CD4-positive, alpha-beta T cell treated with Interleukin-6 at 100 ng/mL for 8 hours (primary cell): ENCODE data around the gene FCN1.
"Not testable (repeated sequence)": the region's sequence is repeated elsewhere in the genome, so short reads cannot be mapped to it uniquely, and the experiment has no call there.

Experiments used
- DNase-seq: peaks from one replicate; pipeline ENCODE4 v3.0.0-alpha.2; 2020; ENCODE audit warnings: mixed read lengths, low spot score

The FCN1 gene

GRCh38 chr9:134871697-134872340 is 45.9 kb downstream of the FCN1 start:
- no peak for DNase-seq

DNA sequence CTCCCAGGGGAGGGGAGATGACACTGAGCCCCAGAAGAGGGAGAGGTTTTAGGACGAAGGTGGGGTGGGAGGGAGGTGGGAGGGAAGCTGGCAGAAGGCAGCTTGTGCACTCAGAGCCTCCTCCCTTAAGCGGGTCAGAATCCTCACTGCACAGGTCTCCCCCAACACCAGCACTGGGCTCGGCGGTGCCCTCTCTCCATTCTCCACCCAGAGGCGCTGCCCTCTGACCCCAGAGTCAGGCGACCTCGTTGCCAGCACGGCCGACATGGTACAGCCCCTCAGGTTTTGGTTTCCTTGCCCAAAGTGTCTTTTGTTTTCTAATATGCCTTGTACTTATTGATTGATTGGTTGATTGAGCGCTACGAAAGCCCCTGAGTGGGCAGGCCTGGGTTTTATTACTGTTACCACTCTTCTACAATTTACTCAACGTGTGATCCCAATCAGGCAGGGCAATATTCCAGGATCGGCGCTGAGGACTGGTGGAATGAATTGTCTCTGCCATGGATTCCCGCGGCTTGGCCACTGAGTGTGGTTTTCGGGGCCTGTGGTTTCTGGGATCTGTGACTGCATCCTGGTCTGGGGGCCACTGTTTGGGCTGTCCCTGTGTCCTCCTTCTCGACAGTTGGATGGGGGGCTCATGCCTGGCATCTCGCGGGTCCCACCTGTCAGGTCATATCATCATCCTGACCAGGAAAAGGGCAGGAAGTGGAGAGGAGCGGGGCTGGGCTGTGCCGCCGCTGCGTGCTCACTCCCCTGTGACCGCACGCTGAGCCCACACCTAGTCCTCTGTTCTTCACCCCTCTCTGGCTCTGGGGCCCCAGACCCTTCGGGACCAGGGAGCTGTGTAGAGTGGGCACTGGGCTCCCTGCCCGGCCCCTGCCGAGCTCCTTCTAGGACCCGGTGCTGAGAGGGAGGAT is 46.7 kb downstream of the FCN1 start:
- no peak for DNase-seq

DNA sequence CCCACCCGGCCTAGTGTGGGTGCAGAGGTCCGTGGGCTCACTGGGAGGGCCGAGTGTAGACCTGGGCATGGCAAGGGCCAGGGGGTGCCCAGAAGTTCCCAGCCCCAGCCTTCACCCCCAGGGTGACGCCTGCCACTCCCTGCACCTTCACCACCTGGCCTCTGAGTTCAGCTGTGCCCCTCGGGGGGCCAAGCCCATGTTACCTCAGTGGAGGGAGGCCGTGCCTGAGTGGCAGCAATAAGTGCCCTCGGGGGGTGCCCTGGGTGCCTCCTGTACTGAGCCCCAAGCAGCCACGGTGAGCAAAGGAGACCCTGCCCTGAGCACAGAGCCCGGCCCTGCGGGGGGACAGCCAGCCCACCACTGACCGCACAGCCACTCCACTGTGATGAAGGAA is 47.4 kb downstream of the FCN1 start:
- DNase-seq = no peak

DNA sequence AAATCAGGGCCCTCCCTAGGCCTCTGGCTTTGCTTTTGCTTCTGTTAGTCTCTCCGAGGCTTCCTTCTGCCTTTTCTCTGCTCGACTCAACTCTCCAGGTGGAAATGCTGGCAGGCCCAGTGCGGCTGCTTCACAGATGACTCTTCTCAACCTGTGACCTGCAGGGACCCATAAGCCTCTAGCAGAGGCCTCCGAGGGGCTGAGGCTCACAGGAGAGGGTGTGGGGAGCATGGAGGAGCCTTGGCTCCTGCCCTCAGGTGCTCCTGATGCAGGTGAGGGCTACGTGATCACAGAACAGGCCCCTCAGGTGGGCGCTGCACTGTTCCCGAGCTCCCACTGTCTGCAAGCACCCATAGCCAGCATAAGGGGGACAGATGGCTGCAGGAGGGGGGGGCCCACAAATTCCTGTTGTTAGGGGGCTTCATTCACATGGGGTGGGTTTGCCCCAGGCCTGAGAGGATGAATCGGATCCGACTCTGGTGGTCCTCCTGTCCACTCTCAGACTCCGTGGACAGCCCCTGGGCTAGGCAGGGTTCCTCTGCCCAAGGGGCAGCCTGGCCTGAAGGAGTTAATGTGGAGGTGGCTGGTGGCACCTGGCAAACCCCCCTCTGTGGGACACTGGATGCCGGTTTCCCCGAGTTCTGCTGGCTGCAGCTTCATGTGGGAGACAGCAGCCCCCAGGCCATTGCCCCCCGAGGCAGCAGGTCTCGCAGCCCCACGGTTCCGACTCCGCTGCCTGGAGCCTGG is 48.0 kb downstream of the FCN1 start:
- no peak for DNase-seq

DNA sequence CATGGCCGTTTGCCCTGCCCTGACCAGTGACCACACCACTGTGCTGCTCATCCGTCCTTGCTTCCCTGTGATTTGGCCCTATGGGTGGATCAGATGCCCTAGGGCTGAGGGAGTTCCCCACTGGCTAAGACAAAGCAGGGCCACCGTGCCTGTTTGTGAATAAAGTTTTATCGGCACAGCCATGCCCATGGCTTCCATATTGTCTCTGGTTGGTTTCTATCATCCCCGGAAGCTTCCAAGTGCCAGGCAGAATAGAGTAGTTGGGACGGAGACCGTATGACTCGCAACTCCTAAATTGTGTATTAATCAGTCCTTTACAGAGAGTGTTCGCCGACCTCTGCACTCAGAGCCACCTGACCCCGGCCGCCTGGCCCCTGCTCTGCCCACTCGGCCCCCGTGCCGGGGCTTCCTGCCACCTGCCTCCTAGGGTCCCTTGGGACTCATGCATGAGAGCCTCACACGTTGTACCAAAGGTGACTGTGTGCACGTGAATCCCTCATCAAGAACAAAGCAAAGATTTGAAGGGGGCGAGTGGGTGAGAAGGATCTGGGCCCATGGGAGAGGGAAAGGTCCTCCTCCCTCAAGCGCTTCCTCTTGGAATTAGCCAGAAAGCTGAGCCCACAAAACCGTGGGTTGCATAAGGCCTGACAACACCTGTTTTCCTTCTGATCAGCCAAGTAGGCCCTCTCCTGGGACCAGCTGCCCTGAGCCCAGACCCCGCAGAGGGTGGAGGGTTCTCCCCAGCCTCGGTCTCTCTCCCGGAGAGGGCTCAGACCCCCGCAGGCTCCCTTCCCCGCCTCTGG is 48.8 kb downstream of the FCN1 start:
- DNase-seq = no peak

DNA sequence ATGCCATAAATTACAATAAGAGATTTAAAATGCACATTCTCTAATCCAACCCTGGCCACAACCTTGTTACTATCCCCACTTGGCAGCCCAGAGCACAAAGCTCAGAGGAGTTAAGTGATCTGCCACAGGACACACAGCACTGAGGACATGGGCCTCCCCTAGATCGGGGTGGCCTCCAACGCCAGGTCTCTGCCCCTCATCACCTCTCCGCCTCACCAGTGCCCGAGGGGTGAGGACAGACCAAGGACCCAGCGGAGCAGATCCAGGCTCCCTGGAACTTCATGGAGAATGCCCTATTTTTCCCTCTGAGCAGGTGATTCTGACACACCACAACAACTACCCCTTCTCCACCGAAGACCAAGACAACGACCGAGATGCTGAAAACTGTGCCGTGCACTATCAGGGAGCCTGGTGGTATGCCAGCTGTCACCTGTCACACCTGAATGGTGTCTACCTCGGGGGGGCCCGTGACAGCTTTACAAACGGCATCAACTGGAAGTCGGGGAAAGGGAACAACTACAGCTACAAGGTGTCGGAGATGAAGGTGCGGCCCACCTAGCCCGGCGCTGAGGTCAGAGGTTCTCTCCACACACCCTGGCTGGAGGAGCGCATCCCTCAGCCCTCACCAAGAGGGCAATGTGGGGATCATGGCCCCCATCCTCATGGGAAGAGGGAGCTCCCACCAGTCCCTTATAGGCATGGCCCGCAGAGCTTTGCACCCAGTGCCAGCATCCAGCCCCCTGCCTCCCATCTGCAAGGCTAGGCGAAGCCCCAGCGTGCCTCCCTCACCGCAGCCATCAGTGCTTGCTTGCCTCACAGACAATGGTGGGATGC is 49.6 kb downstream of the FCN1 start:
- no peak for DNase-seq

DNA sequence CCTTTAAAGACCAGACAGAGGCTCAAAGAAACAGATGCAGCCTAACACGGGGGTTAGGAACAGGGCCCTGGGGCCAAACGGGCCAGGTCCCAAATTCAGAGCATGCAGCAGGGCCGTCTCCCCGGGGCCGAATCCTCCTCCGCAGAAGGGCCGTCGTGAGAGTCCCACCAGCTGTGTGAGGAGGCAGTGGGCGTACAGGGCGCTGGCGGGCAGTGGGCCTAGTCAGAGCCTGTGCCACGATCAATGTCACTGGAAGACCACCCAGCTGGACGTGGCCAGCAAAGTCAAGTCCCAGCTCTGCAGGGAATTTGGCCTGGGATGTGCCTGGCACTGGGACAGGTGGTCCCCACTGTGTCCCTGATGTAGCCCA is 52.9 kb downstream of the FCN1 start:
- DNase-seq = no peak

DNA sequence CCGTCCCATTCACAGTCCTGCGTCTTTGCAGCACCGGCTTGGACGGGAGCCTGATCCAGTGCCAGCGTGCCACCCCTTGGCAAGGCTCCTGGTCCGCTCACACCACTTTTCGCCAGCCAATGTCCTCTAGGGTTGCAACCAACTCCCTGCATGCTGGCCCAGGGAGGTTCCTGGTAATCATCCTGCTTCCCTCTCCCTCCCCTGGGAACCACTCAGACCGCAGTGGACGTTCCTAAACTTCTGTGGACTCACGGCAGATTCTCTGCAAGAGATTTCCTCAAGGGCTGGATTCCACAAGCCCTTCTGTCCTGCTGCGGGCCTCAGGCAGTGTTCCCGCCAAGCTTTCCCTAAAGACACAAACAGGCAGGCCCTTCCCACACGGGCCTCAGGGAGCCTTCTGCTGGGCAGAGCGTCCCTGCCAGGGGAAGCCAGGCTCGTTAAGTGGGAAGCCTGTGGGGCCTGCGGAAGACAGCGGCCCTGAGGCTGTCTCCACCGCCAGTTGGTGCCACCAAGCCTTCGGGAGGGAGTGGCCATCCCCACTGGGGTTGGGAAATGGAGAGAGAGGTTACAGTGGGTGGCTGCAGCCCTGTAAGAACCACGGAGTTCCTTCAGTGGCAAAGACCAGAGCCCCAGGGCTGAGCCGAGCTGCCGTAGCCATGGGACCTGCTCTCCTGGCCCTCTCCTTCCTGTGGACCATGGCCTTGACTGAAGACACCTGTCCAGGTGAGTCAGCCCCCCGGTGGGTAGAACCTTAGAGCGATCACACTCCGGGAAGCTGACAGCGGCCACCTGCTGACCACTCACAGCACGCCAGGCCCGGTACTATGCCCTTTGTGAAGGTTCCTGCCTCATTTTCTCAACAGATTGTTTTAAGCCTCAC is 53.5 kb downstream of the FCN1 start:
- DNase-seq = no peak

GRCh38 chr9:134863306-134863902 is 54.3 kb downstream of the FCN1 start:
- DNase-seq = no peak

GRCh38 chr9:134861595-134862334 is 55.9 kb downstream of the FCN1 start:
- no peak for DNase-seq

GRCh38 chr9:134860510-134860909 is 57.2 kb downstream of the FCN1 start:
- DNase-seq = no peak

DNA sequence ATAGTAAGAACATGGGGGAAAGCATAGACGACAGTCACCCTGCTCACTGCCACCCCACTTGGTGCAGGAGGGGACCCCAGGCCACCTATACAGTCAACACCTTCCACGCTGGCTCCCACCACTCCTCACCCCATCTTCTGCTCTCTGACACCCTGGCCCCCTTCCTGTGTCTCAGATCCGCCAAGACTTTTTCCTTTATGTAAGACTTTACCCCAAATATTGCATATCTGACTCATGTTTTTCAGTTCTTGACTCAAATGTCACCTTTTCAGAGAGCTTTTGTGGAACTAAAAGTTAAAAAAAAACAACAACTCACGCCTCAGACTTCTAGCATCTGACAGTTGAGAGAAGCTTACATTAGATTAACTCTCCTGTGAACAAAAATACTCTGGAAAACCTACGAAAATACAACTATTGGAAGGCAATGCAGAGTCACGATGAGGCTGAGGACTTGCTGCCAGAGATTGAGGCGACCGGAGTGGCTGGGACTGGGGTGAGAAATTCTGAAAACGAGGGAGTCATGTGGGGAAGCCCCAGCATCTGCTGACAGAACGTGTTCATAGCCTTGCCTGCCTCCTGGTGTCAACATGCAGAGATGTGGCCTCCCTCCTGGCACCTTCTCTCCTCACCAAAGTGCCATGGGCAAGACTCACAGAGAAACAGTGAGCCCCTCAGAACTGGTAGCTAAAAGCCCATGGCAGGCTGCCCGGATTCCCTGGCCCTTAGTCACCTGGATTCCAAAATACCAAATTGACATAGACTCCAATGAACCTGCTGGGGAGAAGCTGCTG is 59.5 kb downstream of the FCN1 start:
- DNase-seq = no peak

DNA sequence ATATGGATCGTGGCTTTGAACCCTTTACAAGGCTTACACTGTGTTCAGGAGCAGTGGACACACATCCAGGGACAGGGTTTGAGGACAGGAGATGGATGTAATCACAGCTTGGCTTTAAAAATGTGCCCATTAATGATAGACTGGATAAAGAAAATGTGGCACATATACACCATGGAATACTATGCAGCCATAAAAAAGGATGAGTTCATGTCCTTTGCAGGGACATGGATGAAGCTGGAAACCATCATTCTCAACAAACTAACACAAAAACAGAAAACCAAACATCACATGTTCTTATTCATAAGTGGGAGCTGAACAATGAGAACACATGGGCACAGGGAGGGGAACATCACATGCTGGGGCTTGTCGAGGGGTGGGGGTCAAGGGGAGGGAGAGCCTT is 60.3 kb downstream of the FCN1 start:
- DNase-seq = not testable (repeated sequence)

DNA sequence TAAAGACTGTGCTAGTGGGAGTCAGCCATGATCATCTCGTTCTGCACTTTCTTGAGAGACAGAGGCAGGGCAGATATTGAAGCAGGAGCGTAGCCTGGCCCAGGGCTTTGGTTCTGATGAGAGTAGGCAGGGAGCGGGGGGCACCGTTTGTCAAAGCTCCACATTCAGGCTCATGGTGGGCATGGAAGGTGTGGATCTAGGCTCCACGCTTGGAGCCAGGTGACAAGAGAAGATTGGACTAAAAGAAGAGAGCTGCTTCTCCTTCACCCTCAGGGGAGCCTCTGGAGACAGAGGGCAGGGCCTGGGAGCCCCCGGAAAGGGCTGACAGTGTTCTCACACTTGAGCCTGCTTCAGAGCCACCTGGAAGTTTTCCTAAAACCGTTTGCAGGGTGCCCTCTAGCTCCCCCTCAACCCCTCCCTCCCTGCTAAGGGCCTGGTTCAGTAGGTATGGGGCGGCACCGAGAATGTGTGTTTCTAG is 61.8 kb downstream of the FCN1 start:
- DNase-seq = no peak
